Mucosa of stomach (tissue), 1 donor: Measurements from ENCODE around the gene RRAS2.
"Not testable (repeated sequence)": the region's sequence is repeated elsewhere in the genome, so short reads cannot be mapped to it uniquely, and the experiment has no call there.

Experiments
- H3K27me3 ChIP-seq: one replicate; pipeline ENCODE4 v1.7.0; 2013; ENCODE audit warnings: mild to moderate bottlenecking, low read length; ENCODE audit not compliant: control insufficient read depth, insufficient read depth
- H3K36me3 ChIP-seq: one replicate; pipeline ENCODE4 v1.7.0; 2013; ENCODE audit warnings: low read length; ENCODE audit not compliant: control insufficient read depth, insufficient read depth
- H3K4me1 ChIP-seq: one replicate; pipeline ENCODE4 v1.7.0; 2013; ENCODE audit warnings: mild to moderate bottlenecking, low read length; ENCODE audit not compliant: control insufficient read depth, insufficient read depth
- H3K4me3 ChIP-seq: one replicate; pipeline ENCODE4 v1.7.0; 2013; ENCODE audit warnings: low read length
- H3K9ac ChIP-seq: one replicate; pipeline ENCODE4 v1.7.0; 2013; ENCODE audit warnings: mild to moderate bottlenecking, low read length, moderate library complexity
- H3K9me3 ChIP-seq: one replicate; pipeline ENCODE4 v1.7.0; 2013; ENCODE audit warnings: mild to moderate bottlenecking, low read length, moderate library complexity; ENCODE audit not compliant: control insufficient read depth
- donor health status: Pancreatic carcinoma.

RRAS2 gene

DNA sequence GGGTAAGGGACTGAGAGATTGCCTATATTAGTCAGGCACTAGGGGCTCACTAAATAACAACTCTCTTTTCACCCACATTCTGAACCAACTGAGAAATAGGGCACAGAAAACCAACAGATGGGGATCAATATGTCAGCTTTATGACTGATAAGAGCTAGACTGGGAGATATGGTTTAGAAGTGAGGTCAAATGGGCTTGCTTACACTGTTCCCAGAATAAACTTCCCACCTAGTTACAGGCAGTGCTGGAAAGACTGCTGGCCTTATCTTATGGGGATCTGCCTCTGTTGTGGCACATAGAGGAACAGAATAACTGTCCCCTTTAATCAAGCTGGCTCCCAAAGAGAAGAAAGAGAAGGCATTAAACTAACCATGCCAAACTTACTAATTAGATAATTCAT lies 10.6 kb upstream of the RRAS2 start:
- Histone ChIP-seq H3K9me3 (no peaks in the 10 kb centered on the region), H3K4me1 (peaks cover 7% of the 10 kb centered on the region), H3K36me3 (no peaks in the 10 kb centered on the region), H3K27me3 (no peaks in the 10 kb centered on the region), H3K9ac (no peak overlapping the region), H3K4me3 (no peak overlapping the region)

DNA sequence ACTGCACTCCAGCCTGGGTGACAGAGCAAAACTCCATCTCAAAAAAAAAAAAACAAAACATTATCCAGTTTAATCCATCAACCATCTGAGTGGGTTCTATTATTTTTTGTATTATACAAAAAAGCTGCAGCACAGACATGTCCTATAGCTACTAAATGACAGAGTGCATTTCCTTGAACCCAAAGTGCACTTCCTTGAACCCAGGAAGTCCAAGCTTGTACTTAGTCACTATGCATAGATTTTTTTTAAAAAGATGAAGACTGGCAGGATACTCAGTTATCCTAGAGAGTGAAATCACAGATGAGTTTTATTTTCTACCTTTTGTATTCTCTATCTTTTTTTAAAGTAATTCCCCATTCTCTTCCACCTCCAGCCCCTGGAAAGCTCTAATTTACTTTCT lies 8.0 kb upstream of the RRAS2 start:
- Histone ChIP-seq H3K4me3 (no peak overlapping the region), H3K4me1 (no peaks in the 10 kb centered on the region), H3K9ac (no peak overlapping the region), H3K27me3 (no peaks in the 10 kb centered on the region), H3K9me3 (no peaks in the 10 kb centered on the region), H3K36me3 (no peaks in the 10 kb centered on the region)

DNA sequence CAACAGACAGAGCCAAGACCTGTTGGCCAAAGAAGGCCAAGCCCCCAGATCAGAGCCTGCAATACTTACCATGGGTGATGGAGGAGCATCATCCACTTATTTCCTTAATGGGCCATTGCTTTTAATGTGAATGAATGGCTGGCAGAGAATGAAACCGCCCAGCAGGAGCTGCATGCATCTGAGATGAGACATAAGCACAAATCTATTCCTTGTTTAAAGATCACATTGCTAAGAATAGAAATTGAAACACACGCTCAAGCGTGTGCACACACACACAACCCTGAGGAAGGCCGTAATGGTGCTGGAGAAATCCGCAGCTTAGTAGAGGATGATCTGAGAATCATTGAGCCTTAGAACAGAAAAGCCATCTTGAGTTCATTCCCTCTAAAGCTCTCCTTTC lies 5.3 kb upstream of the RRAS2 start:
- Histone ChIP-seq H3K9me3 (no peaks in the 10 kb centered on the region), H3K9ac (no peak overlapping the region), H3K4me1 (no peaks in the 10 kb centered on the region), H3K36me3 (no peaks in the 10 kb centered on the region), H3K4me3 (no peak overlapping the region), H3K27me3 (no peaks in the 10 kb centered on the region)

DNA sequence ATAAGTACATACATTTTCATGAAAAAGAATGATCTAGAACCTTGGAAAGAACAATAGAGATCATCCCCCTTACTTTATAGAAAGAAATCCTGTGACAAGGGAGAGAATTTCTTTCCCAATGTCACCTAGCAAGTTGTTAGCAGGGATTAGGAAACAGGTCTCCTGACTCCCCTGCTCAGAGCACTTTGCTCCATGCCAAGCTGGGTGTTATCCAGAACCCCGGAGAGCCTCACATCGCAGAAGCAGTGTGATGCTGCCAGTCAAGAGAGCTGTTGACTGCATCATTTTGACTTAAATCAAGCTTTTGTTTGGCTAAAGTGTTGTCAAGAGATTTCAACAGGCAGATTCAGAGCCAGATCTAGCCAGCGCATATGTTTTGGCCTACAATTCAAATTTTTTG lies 3.6 kb upstream of the RRAS2 start:
- Histone ChIP-seq H3K27me3 (no peaks in the 10 kb centered on the region), H3K36me3 (no peaks in the 10 kb centered on the region), H3K4me3 (no peak overlapping the region), H3K9ac (no peak overlapping the region), H3K4me1 (no peaks in the 10 kb centered on the region), H3K9me3 (no peaks in the 10 kb centered on the region)

DNA sequence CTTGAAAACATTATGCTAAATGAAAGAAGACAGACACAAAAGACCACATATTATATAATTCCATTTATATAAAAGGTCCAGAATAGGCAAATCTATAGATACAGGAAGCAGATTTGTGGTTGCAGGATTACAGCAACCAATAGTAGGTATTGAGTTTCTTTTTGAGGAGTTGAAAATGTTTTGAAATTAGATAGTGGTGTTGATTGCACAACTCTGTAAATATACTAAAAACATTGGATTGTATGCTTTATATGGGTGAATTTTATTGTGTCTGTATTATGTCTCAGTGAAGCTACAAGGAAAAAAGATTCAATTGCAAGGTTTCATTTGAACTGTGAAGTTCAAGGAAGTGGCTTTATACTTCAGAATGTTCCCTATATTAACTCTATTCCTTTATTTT lies 3.0 kb upstream of the RRAS2 start:
- H3K36me3 ChIP-seq = no peaks in the 10 kb centered on the region
- no peak overlapping the region for H3K9ac ChIP-seq
- H3K4me3 ChIP-seq = no peak overlapping the region
- no peaks in the 10 kb centered on the region for H3K27me3 ChIP-seq
- no peaks in the 10 kb centered on the region for H3K9me3 ChIP-seq
- peaks cover 6% of the 10 kb centered on the region for H3K4me1 ChIP-seq

DNA sequence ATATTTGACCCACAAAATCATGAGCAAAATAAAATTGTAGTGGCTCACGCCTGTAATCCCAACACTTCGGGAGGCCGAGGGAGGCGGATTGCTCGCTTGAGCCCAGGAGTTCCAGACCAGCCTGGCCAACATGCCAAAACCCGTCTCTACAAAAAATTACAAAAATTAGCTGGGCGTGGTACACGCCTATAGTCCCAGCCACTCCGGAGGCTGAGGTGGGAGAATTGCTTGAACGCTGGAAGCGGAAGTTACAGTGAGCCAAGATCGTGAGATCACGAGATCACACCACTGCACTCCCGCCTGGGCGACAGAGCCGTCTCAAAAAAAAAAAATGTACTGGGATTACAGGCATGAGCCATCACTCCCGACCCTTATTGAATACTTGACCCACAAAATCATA lies 2.0 kb upstream of the RRAS2 start:
- no peaks in the 10 kb centered on the region for H3K27me3 ChIP-seq
- no peaks in the 10 kb centered on the region for H3K9me3 ChIP-seq
- no peak overlapping the region for H3K4me3 ChIP-seq
- no peaks in the 10 kb centered on the region for H3K36me3 ChIP-seq
- H3K9ac ChIP-seq = no peak overlapping the region
- peaks cover 6% of the 10 kb centered on the region for H3K4me1 ChIP-seq

DNA sequence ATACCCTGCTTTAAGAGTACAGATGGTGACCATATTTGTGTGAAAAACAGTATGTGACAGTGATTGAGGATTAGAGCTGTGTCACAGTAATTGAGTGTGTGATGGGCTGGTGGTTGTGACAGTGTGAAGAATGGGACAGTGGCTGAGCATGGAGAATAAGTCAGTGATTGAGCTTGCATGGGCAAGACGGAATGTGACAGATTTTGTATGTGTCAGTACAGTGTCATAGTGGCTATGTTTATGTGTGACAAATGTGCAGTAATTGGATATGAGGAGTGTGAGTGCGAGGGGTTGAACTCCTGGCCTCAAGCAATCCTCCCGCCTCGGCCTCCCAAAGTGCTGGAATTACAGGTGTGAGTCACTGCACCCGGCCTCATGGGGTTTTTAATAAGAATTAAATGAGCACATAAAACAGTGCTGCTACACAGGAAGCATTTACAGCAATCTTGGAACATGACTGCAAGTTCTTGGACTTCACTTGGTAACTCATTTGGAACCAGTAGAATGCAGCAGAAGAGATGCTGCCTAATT lies 583 bp upstream of the RRAS2 start:
- Histone ChIP-seq H3K4me3 (no peak overlapping the region), H3K9me3 (no peaks in the 10 kb centered on the region), H3K27me3 (no peaks in the 10 kb centered on the region), H3K9ac (no peak overlapping the region), H3K36me3 (no peaks in the 10 kb centered on the region), H3K4me1 (peaks cover 6% of the 10 kb centered on the region)

DNA sequence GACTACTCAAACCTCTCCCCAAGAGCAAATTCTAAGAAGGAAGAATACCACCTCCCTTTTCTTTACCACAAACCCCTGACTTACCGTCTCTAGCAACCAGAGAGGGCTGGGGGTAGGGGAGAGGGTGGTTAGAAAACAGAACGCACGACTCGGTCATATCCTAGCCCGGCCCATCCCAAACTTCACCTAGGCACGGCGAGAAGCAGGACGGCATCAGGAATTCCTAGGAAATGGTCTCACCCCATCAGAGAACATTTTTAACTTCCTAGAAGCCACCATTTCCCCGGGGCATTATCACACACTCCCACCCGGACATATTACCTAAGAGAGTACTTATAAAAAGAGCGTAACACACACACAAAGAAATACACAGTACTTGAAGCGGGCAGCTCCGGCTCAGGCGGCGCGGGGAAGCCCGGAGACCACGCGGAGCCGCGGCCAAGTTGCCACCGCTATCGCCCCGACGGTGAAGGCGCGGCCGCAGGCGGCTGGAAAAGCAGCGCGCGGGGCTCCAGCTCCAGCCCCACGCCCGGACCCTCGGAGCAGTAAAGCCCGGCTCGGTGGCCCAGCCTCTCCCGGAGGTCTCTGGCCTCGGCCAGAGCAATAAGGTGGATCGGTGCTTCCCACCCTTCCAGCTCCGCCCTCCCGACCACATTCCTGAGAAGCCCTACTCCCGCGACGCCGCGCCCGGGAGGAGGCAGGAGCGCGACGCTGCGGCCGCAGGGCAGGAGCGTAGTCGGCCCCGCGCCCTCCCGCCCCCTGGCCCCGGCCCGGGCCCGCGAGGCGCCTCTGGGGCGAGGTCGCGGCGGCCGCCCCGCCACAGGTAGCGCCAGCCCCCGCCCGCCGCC lies 878 bp downstream of the RRAS2 start:
- Histone ChIP-seq H3K4me1 (peaks cover 6% of the 10 kb centered on the region), H3K36me3 (no peaks in the 10 kb centered on the region), H3K4me3 (peak overlapping the region; percentile 66), H3K9ac (peak overlapping the region; percentile 76), H3K27me3 (no peaks in the 10 kb centered on the region), H3K9me3 (no peaks in the 10 kb centered on the region)

DNA sequence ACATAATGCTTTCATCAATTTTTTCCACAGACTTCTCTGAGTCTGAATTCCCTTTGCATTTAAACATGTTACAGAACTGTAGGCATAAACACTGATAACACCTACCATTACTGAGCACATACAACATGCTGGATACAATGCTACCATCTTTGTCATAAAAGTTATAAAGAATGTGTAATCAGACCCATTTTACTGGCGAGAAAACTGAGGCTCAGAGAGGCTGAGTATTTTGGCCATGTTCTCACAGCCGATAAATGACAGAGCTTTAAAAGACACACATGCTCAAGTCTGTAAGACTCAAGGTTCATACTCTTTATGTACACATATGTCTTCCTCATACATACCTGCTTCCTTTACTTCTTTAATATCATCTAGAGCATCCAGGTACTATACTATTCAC lies 2.6 kb downstream of the RRAS2 start:
- Histone ChIP-seq H3K9ac (no peak overlapping the region), H3K4me3 (no peak overlapping the region), H3K36me3 (no peaks in the 10 kb centered on the region), H3K27me3 (no peaks in the 10 kb centered on the region), H3K9me3 (no peaks in the 10 kb centered on the region), H3K4me1 (peaks cover 6% of the 10 kb centered on the region)

DNA sequence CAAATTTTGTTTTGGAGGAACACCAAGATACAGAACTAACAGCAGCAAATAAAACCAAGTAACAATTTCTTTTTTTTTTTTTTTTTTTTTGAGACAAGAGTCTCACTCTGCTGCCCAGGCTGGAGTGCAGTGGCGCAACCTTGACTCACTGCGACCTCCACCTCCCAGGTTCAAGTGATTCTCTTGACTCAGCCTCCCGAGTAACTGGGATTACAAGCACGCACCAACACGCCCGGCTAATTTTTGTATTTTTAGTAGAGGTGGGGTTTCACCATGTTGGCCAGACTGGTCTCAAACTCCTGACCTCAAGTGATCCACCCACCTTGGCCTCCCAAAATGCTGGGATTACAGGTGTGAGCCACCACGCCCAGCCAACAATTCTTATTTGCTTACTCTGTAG lies 4.4 kb downstream of the RRAS2 start:
- H3K4me3 ChIP-seq, H3K4me1 ChIP-seq, H3K27me3 ChIP-seq, H3K36me3 ChIP-seq, H3K9ac ChIP-seq, H3K9me3 ChIP-seq: not testable (repeated sequence)

DNA sequence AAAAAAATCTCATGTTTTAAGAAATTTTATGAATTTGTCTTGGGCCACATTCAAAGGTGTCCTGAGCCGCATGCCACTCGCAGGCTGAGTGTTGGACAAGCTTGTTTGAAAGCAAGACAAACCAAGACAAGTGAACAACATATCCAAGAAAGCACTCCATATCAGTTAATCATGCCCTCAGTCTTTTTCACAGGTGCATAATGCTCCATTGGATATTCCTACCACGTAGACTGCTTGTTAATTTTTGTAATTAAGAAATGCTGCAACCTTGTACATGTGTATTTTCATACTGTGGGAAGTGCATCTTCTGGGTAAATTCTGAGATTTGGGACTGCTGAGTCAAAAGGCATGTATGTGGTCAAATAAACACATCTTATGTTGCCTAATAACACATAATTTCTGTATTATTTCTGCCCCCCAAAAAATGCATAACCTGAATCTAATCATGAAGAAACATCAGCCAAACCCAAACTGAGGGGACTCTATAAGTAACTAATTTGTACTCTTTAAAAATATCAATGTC lies 8.2 kb downstream of the RRAS2 start:
- no peak overlapping the region for H3K4me3 ChIP-seq
- no peaks in the 10 kb centered on the region for H3K27me3 ChIP-seq
- no peaks in the 10 kb centered on the region for H3K9me3 ChIP-seq
- H3K36me3 ChIP-seq = no peaks in the 10 kb centered on the region
- H3K9ac ChIP-seq = no peak overlapping the region
- H3K4me1 ChIP-seq = no peaks in the 10 kb centered on the region

DNA sequence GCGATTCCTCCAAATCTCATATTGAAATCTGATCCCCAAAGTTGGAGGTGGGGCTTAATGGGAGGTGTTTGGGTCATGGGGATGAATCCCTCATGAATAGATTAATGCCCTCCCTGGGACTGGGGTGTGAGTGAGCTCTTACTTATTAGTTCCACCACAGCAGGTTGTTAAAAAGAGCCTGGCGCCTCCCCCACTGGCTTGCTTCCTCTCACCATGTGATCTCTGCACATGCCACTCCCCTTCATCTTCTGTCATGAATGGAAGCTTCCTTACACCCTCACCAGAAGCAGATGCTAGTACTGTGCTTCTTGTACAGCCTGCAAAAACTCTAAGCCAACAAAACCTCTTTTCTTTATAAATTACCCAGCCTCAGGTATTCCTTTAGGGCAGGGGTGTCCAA lies 8.8 kb downstream of the RRAS2 start:
- H3K4me1 ChIP-seq = no peaks in the 10 kb centered on the region
- H3K27me3 ChIP-seq = no peaks in the 10 kb centered on the region
- H3K36me3 ChIP-seq = no peaks in the 10 kb centered on the region
- H3K9me3 ChIP-seq = no peaks in the 10 kb centered on the region
- no peak overlapping the region for H3K9ac ChIP-seq
- H3K4me3 ChIP-seq = no peak overlapping the region
